ENCODE results near the gene AADACL4. TPM values are rescaled to one million over a fixed set of nuclear protein-coding genes. Genes with fewer than 3 reads are reported as not detected.

AADACL4 gene
- total RNA-seq, 1 donor from 2014 or later = not detected

- no peak for DNase-seq (ENCODE audit: extremely low spot score, unreplicated experiment)
- H3K36me3 Mint-ChIP-seq = peaks cover 58% of the 10 kb centered on the region
- peaks cover 2% of the 10 kb centered on the region for H3K27me3 Mint-ChIP-seq
- peaks cover 46% of the 10 kb centered on the region for H3K4me1 Mint-ChIP-seq (ENCODE audit: unreplicated experiment)
- no peaks in the 10 kb centered on the region for H3K9me3 Mint-ChIP-seq
- peak overlapping the region; percentile 99 for H3K4me3 Mint-ChIP-seq
- TF ChIP-seq, protein P1, sequence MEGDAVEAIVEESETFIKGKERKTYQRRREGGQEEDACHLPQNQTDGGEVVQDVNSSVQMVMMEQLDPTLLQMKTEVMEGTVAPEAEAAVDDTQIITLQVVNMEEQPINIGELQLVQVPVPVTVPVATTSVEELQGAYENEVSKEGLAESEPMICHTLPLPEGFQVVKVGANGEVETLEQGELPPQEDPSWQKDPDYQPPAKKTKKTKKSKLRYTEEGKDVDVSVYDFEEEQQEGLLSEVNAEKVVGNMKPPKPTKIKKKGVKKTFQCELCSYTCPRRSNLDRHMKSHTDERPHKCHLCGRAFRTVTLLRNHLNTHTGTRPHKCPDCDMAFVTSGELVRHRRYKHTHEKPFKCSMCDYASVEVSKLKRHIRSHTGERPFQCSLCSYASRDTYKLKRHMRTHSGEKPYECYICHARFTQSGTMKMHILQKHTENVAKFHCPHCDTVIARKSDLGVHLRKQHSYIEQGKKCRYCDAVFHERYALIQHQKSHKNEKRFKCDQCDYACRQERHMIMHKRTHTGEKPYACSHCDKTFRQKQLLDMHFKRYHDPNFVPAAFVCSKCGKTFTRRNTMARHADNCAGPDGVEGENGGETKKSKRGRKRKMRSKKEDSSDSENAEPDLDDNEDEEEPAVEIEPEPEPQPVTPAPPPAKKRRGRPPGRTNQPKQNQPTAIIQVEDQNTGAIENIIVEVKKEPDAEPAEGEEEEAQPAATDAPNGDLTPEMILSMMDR (conservative IDR thresholded peaks at IDR 0.05) = no peak
- peak overlapping the region; percentile 58 for H3K27ac Mint-ChIP-seq
Observed at GRCh38 chr1:12613180-12613579, 30.7 kb upstream of the AADACL4 start.

DNA sequence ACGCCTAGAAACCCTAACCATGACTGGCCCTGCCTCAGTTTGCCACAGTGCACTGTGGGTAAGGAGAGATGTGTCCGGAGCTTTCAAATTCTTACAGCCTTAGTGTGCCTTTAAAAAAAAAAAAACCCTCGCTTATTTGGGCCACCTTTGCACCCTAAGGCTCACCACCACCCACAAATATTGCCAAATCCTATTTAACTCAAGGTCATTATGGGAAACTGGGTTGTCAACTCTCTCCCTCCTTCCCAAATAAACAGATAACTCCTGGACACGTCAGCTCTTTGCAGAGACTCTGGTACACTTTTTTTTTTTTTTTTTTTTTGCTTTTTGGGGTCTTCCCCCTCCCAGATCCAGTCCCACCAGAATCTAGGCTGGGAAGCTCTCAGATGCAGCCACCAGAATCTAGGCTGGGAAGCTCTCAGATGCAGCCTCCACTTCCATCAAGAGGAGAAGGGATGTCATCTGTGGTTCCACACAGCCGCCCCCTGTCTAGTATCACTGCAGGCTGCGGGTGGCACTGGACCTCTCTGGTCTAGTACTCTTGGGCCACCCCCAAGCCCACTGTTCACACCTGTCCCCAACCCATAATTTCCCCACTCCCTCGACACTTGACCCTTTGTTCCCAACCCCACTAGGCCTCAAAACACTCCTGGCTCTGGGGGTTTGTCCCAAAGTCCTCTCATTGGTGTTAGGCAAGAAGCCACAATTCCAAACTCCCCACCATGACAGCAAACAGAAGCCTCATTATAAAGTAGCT is 29.3 kb upstream of the AADACL4 start:
- TF ChIP-seq, protein P1 (conservative IDR thresholded peaks at IDR 0.05) = no peak
- H3K9me3 Mint-ChIP-seq = no peaks in the 10 kb centered on the region
- peaks cover 50% of the 10 kb centered on the region for H3K4me1 Mint-ChIP-seq (ENCODE audit: unreplicated experiment)
- H3K27ac Mint-ChIP-seq = peak overlapping the region; percentile 88
- DNase-seq (ENCODE audit: extremely low spot score, unreplicated experiment) = no peak
- H3K4me3 Mint-ChIP-seq = peak overlapping the region; percentile 99
- H3K36me3 Mint-ChIP-seq = peaks cover 48% of the 10 kb centered on the region
- peaks cover 2% of the 10 kb centered on the region for H3K27me3 Mint-ChIP-seq

GRCh38 chr1:12615159-12615864 is 28.6 kb upstream of the AADACL4 start:
- Mint-ChIP-seq H3K27ac (peak overlapping the region; percentile 88), H3K9me3 (no peaks in the 10 kb centered on the region), H3K4me3 (peak overlapping the region; percentile 99), H3K27me3 (peaks cover 2% of the 10 kb centered on the region), H3K4me1 (ENCODE audit: unreplicated experiment) (peaks cover 56% of the 10 kb centered on the region), H3K36me3 (peaks cover 44% of the 10 kb centered on the region)
- TF ChIP-seq, protein P1 (conservative IDR thresholded peaks at IDR 0.05) = no peak
- no peak for DNase-seq (ENCODE audit: extremely low spot score, unreplicated experiment)

DNA sequence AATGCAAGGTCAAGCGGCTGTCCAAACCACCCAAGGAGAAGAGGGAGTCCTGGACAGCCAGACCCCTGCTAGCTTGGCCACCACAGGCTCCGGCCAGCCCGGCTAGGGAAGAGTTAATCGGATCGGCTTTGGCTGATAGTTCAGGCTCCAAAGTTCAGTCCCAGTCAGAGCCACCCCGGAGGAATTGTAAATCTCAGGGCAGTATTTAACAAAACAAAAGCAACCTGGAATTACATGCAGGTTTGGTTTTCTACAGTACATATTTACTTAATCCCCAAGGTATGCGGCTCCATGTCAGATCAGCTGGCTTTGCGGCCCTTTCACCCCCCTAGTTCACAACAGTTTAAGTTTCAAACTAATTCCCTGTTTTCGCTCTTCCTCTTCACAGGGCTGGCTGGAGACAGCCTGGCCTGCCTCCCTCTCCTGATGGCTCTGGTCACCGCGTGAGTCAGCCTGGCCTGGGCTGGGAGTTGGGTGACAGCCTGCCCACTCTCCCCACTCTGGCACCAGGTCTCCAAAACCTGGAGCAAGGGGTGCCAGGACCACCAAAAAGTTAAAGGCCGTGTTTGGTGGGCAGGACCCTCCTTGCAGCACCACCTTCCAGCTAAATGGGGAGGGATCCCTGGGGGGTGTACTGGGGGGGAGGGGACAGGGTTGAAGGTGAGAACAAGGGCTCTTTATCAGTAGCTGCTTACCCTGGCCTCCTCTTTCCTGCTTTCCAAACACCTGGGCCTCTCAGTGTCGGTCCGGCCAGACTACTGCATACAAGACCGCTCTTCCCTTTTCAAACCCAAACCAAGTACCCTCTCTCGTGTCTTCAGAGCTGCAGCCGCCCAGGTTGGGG is 27.8 kb upstream of the AADACL4 start:
- no peak for DNase-seq (ENCODE audit: extremely low spot score, unreplicated experiment)
- TF ChIP-seq, protein P1 (conservative IDR thresholded peaks at IDR 0.05) = no peak
- H3K9me3 Mint-ChIP-seq = no peaks in the 10 kb centered on the region
- peaks cover 36% of the 10 kb centered on the region for H3K36me3 Mint-ChIP-seq
- H3K4me1 Mint-ChIP-seq (ENCODE audit: unreplicated experiment) = peaks cover 49% of the 10 kb centered on the region
- H3K27ac Mint-ChIP-seq = peak overlapping the region; percentile 88
- peak overlapping the region; percentile 99 for H3K4me3 Mint-ChIP-seq
- H3K27me3 Mint-ChIP-seq = peaks cover 2% of the 10 kb centered on the region

DNA sequence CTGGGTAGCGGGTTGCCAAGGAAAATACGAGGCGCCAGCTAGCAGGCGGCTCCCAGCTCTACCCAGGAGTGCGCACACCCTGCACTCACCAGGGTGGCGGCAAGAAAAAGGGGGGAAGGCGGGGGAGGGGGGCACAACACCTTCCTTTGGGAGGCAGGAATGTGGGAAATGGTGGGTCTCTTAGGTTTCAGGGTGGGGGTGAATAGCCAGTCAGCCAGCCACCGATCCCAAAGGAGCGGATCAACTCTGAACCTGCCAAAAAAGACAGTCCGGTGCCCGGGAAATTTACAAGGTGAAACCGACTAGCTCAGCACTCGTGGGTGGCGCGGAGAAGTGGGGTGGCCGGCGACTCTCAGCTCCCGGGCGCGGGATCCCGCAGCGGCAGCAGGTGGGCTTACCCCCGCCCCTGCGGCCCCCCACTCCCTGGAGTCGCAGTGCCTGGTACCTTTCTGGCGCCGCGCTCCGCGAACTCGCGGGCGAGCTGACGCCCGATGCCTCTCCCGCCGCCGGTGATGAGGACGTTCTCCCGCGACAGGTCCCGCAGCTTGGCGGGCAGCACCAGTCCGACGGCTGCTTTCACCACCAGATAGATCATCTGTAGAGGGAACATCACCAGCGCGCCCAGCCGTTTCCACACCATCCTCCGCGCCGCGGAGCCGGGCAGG is 27.0 kb upstream of the AADACL4 start:
- TF ChIP-seq, protein P1 (conservative IDR thresholded peaks at IDR 0.05) = no peak
- Mint-ChIP-seq H3K36me3 (peaks cover 30% of the 10 kb centered on the region), H3K4me1 (ENCODE audit: unreplicated experiment) (peaks cover 52% of the 10 kb centered on the region), H3K4me3 (peak overlapping the region; percentile 99), H3K9me3 (no peaks in the 10 kb centered on the region), H3K27me3 (peaks cover 2% of the 10 kb centered on the region), H3K27ac (peak overlapping the region; percentile 98)
- DNase-seq (ENCODE audit: extremely low spot score, unreplicated experiment) = no peak

Data from type B pancreatic cell (in vitro differentiated cells).